Measurements from ENCODE around the gene PRDM8.
"Not testable (repeated sequence)": the region's sequence is repeated elsewhere in the genome, so short reads cannot be mapped to it uniquely, and the experiment has no call there.

Gene PRDM8

DNA sequence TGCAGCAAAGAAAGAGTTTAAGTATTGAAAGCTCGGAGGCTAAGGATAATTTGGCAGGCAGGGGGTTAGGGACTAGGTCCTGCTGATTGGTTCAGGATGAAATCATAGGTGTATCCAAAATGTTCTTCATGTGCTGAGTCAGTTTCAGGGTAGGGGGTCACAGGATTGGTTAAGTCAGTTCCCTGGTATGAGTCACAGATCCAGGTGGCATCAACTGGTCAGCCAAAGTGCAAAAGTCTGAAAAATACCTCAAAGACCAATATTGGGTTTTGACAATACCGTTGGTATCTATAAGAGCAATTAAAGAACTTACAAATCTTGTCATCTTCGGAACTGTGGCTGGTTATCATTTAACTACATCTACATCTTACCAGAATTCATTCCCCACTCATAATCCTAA lies 25.6 kb upstream of the PRDM8 start:
- no peak overlapping the region for H3K56ac ChIP-seq (ENCODE audit: low read length)
- no peak overlapping the region for H2BK15ac ChIP-seq (replicated peaks; ENCODE audit: low read depth)
- no CpG with 5 or more reads among the region's 3 CpGs for WGBS (ENCODE audit: extremely low coverage, insufficient coverage, low lambda C conversion rate)
- H3K79me1 ChIP-seq (ENCODE audit: low read length): no peaks in the 10 kb centered on the region
- H3K4me1 ChIP-seq (ENCODE audit: control insufficient read depth, low read depth, low read length): no peaks in the 10 kb centered on the region
- no peak overlapping the region for H3K27ac ChIP-seq (ENCODE audit: low read depth, low read length)
- no peak overlapping the region for H3K4ac ChIP-seq (ENCODE audit: low read depth, low read length)
- no peak overlapping the region for H3K18ac ChIP-seq (ENCODE audit: low read length)
- no peak overlapping the region for H3K23ac ChIP-seq (ENCODE audit: low read length)
- H3K4me2 ChIP-seq (ENCODE audit: low read length): no peak overlapping the region
- H2BK5ac ChIP-seq (ENCODE audit: low read length): no peak overlapping the region
- no peaks in the 10 kb centered on the region for H3K36me3 ChIP-seq (ENCODE audit: control insufficient read depth, insufficient read depth, low read length)
- no peak overlapping the region for H3K9ac ChIP-seq (ENCODE audit: low read length)
- H3K4me3 ChIP-seq (ENCODE audit: low read length): no peak overlapping the region
- no peak overlapping the region for H2AK5ac ChIP-seq (ENCODE audit: low read length)
- no peak overlapping the region for H4K5ac ChIP-seq (ENCODE audit: low read length)
- no peaks in the 10 kb centered on the region for H3K79me2 ChIP-seq (ENCODE audit: control insufficient read depth, insufficient read depth, low read length)
- no peak for DNase-seq
- H3K27me3 ChIP-seq (ENCODE audit: insufficient read depth, low read length, poor library complexity): no peaks in the 10 kb centered on the region
- no peak overlapping the region for H4K8ac ChIP-seq (ENCODE audit: low read depth, low read length)
- no peak overlapping the region for H2BK120ac ChIP-seq (ENCODE audit: low read depth, low read length)

DNA sequence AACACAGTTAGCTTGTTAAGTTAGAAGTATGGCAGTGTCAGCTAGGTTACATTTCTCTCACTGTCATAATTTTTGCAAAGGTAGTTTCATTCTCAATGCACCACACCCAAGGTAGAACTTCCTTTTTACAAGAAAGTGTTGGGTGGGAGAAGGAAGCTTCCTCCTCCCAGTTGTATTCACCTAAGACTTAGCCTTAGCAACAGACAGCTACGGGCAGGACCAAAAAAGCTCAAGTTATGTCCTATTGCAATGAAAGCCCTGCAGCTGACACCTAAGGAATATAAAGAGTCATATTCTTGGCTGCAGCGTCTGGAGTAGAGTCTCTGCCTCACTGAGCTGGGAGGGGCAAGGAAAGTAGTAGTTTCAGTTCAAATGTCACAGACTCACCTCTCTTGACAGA lies 25.1 kb upstream of the PRDM8 start:
- no peak overlapping the region for H4K8ac ChIP-seq (ENCODE audit: low read depth, low read length)
- no peaks in the 10 kb centered on the region for H3K79me1 ChIP-seq (ENCODE audit: low read length)
- H3K4me1 ChIP-seq (ENCODE audit: control insufficient read depth, low read depth, low read length): no peaks in the 10 kb centered on the region
- no peak overlapping the region for H2BK120ac ChIP-seq (ENCODE audit: low read depth, low read length)
- H3K79me2 ChIP-seq (ENCODE audit: control insufficient read depth, insufficient read depth, low read length): no peaks in the 10 kb centered on the region
- H3K56ac ChIP-seq (ENCODE audit: low read length): no peak overlapping the region
- H2AK5ac ChIP-seq (ENCODE audit: low read length): no peak overlapping the region
- no peak overlapping the region for H3K4me3 ChIP-seq (ENCODE audit: low read length)
- no peaks in the 10 kb centered on the region for H3K27me3 ChIP-seq (ENCODE audit: insufficient read depth, low read length, poor library complexity)
- no peak overlapping the region for H3K27ac ChIP-seq (ENCODE audit: low read depth, low read length)
- H3K4ac ChIP-seq (ENCODE audit: low read depth, low read length): no peak overlapping the region
- H3K9ac ChIP-seq (ENCODE audit: low read length): no peak overlapping the region
- no peak for DNase-seq
- no peaks in the 10 kb centered on the region for H3K36me3 ChIP-seq (ENCODE audit: control insufficient read depth, insufficient read depth, low read length)
- H2BK5ac ChIP-seq (ENCODE audit: low read length): no peak overlapping the region
- H3K18ac ChIP-seq (ENCODE audit: low read length): no peak overlapping the region
- no peak overlapping the region for H3K23ac ChIP-seq (ENCODE audit: low read length)
- H3K4me2 ChIP-seq (ENCODE audit: low read length): no peak overlapping the region
- no CpG with 5 or more reads among the region's 2 CpGs for WGBS (ENCODE audit: extremely low coverage, insufficient coverage, low lambda C conversion rate)
- H4K5ac ChIP-seq (ENCODE audit: low read length): no peak overlapping the region
- H2BK15ac ChIP-seq (replicated peaks; ENCODE audit: low read depth): no peak overlapping the region

GRCh38 chr4:80173401-80173800 lies 23.9 kb upstream of the PRDM8 start:
- H3K4me1 ChIP-seq (ENCODE audit: control insufficient read depth, low read depth, low read length): no peaks in the 10 kb centered on the region
- no peak overlapping the region for H3K4ac ChIP-seq (ENCODE audit: low read depth, low read length)
- H3K79me1 ChIP-seq (ENCODE audit: low read length): no peaks in the 10 kb centered on the region
- no peak overlapping the region for H3K56ac ChIP-seq (ENCODE audit: low read length)
- no peak overlapping the region for H3K9ac ChIP-seq (ENCODE audit: low read length)
- no peak overlapping the region for H2BK5ac ChIP-seq (ENCODE audit: low read length)
- H2BK15ac ChIP-seq (replicated peaks; ENCODE audit: low read depth): no peak overlapping the region
- H3K79me2 ChIP-seq (ENCODE audit: control insufficient read depth, insufficient read depth, low read length): no peaks in the 10 kb centered on the region
- no peak overlapping the region for H3K18ac ChIP-seq (ENCODE audit: low read length)
- H3K27ac ChIP-seq (ENCODE audit: low read depth, low read length): no peak overlapping the region
- no peak overlapping the region for H4K8ac ChIP-seq (ENCODE audit: low read depth, low read length)
- no peak for DNase-seq
- H4K5ac ChIP-seq (ENCODE audit: low read length): no peak overlapping the region
- H3K27me3 ChIP-seq (ENCODE audit: insufficient read depth, low read length, poor library complexity): no peaks in the 10 kb centered on the region
- H2BK120ac ChIP-seq (ENCODE audit: low read depth, low read length): no peak overlapping the region
- no peaks in the 10 kb centered on the region for H3K36me3 ChIP-seq (ENCODE audit: control insufficient read depth, insufficient read depth, low read length)
- no peak overlapping the region for H2AK5ac ChIP-seq (ENCODE audit: low read length)
- no peak overlapping the region for H3K4me3 ChIP-seq (ENCODE audit: low read length)
- no peak overlapping the region for H3K4me2 ChIP-seq (ENCODE audit: low read length)
- H3K23ac ChIP-seq (ENCODE audit: low read length): no peak overlapping the region

- no peak overlapping the region for H2BK5ac ChIP-seq (ENCODE audit: low read length)
Observed at GRCh38 chr4:80173841-80174240, 23.5 kb upstream of the PRDM8 start.

DNA sequence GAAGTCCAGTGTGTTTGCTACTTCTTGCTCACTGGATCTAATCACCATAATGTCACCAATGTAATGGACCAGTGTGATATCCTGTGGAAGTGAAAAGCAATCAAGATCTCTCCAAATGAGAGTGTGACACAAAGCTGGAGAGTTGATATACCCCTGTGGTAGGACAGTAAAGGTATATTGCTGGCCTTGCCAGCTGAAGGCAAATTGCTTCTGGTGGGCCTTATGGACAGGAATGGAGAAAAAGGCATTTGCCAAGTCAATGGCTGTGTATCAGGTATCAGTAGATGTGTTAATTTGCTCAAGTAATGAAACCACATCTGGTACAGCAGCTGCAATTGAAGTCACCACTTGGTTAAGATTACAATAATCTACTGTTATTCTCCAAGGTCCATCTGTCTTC lies 19.5 kb upstream of the PRDM8 start:
- H2BK120ac ChIP-seq (ENCODE audit: low read depth, low read length); H3K4me3 ChIP-seq (ENCODE audit: low read length); H3K23ac ChIP-seq (ENCODE audit: low read length); H3K36me3 ChIP-seq (ENCODE audit: control insufficient read depth, insufficient read depth, low read length); H3K27ac ChIP-seq (ENCODE audit: low read depth, low read length); H3K4ac ChIP-seq (ENCODE audit: low read depth, low read length); H3K79me2 ChIP-seq (ENCODE audit: control insufficient read depth, insufficient read depth, low read length); H3K9ac ChIP-seq (ENCODE audit: low read length); H3K18ac ChIP-seq (ENCODE audit: low read length); H2AK5ac ChIP-seq (ENCODE audit: low read length); H2BK15ac ChIP-seq (replicated peaks; ENCODE audit: low read depth); H3K4me2 ChIP-seq (ENCODE audit: low read length); H2BK5ac ChIP-seq (ENCODE audit: low read length); H4K8ac ChIP-seq (ENCODE audit: low read depth, low read length); H4K5ac ChIP-seq (ENCODE audit: low read length); H3K56ac ChIP-seq (ENCODE audit: low read length); H3K79me1 ChIP-seq (ENCODE audit: low read length); H3K4me1 ChIP-seq (ENCODE audit: control insufficient read depth, low read depth, low read length); DNase-seq: not testable (repeated sequence)
- peaks cover 12% of the 10 kb centered on the region for H3K27me3 ChIP-seq (ENCODE audit: insufficient read depth, low read length, poor library complexity)

More at GRCh38 chr4:80173841-80174240, 23.5 kb upstream of the PRDM8 start:
- Histone ChIP-seq H4K8ac (ENCODE audit: low read depth, low read length) (no peak overlapping the region), H2BK120ac (ENCODE audit: low read depth, low read length) (no peak overlapping the region), H3K4me1 (ENCODE audit: control insufficient read depth, low read depth, low read length) (no peaks in the 10 kb centered on the region), H3K27ac (ENCODE audit: low read depth, low read length) (no peak overlapping the region), H3K36me3 (ENCODE audit: control insufficient read depth, insufficient read depth, low read length) (no peaks in the 10 kb centered on the region), H3K4ac (ENCODE audit: low read depth, low read length) (no peak overlapping the region), H4K5ac (ENCODE audit: low read length) (no peak overlapping the region), H3K79me1 (ENCODE audit: low read length) (no peaks in the 10 kb centered on the region), H3K18ac (ENCODE audit: low read length) (no peak overlapping the region), H2BK15ac (replicated peaks; ENCODE audit: low read depth) (no peak overlapping the region), H3K23ac (ENCODE audit: low read length) (no peak overlapping the region), H3K27me3 (ENCODE audit: insufficient read depth, low read length, poor library complexity) (no peaks in the 10 kb centered on the region), H3K79me2 (ENCODE audit: control insufficient read depth, insufficient read depth, low read length) (no peaks in the 10 kb centered on the region), H3K4me2 (ENCODE audit: low read length) (no peak overlapping the region), H3K4me3 (ENCODE audit: low read length) (no peak overlapping the region), H2AK5ac (ENCODE audit: low read length) (no peak overlapping the region), H3K56ac (ENCODE audit: low read length) (no peak overlapping the region), H3K9ac (ENCODE audit: low read length) (no peak overlapping the region)
- no CpG with 5 or more reads among the region's 2 CpGs for whole genome bisulfite sequencing (ENCODE audit: extremely low coverage, insufficient coverage, low lambda C conversion rate)
- DNase-seq: peak; percentile 7

DNA sequence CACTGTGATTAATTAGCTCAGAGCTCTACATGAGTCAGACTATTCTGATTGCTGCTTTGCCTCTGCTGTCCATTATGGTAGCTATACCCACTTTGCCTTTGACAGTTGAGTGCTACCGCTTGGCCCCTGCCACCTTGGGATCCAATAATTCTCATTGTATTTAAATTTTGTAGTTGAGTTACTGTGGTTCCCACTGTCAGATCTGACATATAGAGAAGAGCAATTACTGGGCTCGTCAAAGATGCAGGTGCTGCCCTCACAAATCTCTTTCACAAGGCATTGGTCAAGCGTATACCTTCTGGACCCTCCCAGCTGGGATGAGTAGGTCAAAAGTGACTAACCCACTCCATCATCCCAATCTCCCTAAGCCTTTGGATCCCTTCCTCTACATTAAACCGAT lies 18.3 kb upstream of the PRDM8 start:
- no peak overlapping the region for H3K9ac ChIP-seq (ENCODE audit: low read length)
- peaks cover 3% of the 10 kb centered on the region for H3K4me1 ChIP-seq (ENCODE audit: control insufficient read depth, low read depth, low read length)
- H3K27me3 ChIP-seq (ENCODE audit: insufficient read depth, low read length, poor library complexity): peaks cover 17% of the 10 kb centered on the region
- no peak for DNase-seq
- H3K4ac ChIP-seq (ENCODE audit: low read depth, low read length): no peak overlapping the region
- H3K18ac ChIP-seq (ENCODE audit: low read length): no peak overlapping the region
- H2BK15ac ChIP-seq (replicated peaks; ENCODE audit: low read depth): no peak overlapping the region
- no CpG with 5 or more reads among the region's 4 CpGs for WGBS (ENCODE audit: extremely low coverage, insufficient coverage, low lambda C conversion rate)
- no peaks in the 10 kb centered on the region for H3K79me1 ChIP-seq (ENCODE audit: low read length)
- H3K79me2 ChIP-seq (ENCODE audit: control insufficient read depth, insufficient read depth, low read length): no peaks in the 10 kb centered on the region
- H3K56ac ChIP-seq (ENCODE audit: low read length): no peak overlapping the region
- H2BK5ac ChIP-seq (ENCODE audit: low read length): no peak overlapping the region
- no peak overlapping the region for H2BK120ac ChIP-seq (ENCODE audit: low read depth, low read length)
- no peak overlapping the region for H4K8ac ChIP-seq (ENCODE audit: low read depth, low read length)
- H3K4me3 ChIP-seq (ENCODE audit: low read length): no peak overlapping the region
- H4K5ac ChIP-seq (ENCODE audit: low read length): no peak overlapping the region
- H3K4me2 ChIP-seq (ENCODE audit: low read length): no peak overlapping the region
- H2AK5ac ChIP-seq (ENCODE audit: low read length): no peak overlapping the region
- no peaks in the 10 kb centered on the region for H3K36me3 ChIP-seq (ENCODE audit: control insufficient read depth, insufficient read depth, low read length)
- H3K23ac ChIP-seq (ENCODE audit: low read length): no peak overlapping the region
- H3K27ac ChIP-seq (ENCODE audit: low read depth, low read length): no peak overlapping the region

Data from mesendoderm (in vitro differentiated cells).